Measurements from ENCODE around the gene STX8.

The STX8 gene

DNA sequence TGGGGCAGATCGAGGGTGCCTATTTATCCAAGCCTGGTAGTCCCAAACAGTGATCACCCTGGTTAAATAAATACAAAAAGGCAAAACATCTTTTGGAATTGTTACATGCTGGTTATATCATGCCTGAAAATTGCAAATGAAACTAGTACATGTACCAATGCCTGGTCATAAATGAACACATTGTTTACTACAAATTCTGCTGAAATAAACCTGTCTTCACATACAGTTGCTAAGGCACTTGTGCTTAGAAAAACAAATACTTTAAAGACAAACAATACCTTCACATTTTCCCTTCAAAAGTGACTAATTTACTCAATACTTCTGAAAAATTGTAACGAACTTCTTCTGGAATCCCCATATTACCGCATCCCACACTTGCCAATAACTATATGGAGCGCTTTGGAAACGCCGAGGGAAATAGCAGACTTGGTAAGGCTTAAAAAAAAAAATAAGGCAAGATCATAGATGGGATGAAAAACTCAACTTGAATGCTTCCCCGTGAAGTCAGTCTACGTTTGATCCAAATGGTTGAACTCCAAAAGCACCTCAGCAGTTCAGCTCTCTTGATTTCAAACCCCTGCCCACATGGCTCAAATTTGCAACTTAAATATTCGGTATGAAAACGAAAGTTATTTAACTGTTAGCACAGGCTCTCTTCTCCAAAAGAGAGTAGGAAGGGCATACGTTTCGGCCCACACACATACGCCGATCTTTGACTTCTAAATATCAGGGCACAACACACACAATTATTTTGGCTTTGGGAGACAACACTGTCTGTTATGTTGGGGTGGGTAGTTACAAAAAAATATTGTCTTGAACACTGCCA is 289.8 kb downstream of the STX8 start (continued):
- TF ChIP-seq ZNF248 (tag by site-specific recombination; IDR thresholded peaks at IDR 0.05) (no peak), ZNF501 (tag by site-specific recombination; IDR thresholded peaks at IDR 0.05) (no peak), ZBTB17 (tag by site-specific recombination; IDR thresholded peaks at IDR 0.05) (no peak)

DNA sequence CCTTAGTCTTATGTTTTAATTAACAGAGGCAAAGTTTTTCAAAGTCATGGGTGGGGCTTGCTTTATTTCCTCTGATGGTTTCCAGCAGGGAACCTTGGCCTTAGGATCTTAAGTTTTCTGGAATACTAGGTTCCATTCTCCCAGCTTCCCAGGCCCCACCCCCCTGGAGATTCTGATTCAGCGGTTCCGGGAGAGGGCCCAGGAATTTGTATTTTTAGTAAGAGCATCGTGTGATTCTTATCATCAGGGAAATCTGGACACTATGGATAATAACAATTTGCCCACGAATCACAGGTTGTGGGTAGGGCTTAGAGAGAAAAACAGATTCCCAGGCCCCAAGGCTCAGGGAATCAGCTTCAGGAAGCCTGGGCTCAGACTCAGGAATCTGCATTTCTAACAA is 290.7 kb downstream of the STX8 start:
- no peaks in the 10 kb centered on the region for H3K9me3 ChIP-seq (ENCODE audit: control insufficient read depth, insufficient read depth, low read depth, low read length)

GRCh38 chr17:9283909-9284308 is 291.7 kb downstream of the STX8 start:
- no peak overlapping the region for H3K27ac ChIP-seq (ENCODE audit: extremely low read depth, low read depth, low read length)
- no peak overlapping the region for H3K4me3 ChIP-seq (ENCODE audit: low read depth, low read length)
- H3K9me3 ChIP-seq (ENCODE audit: control insufficient read depth, insufficient read depth, low read depth, low read length) = no peaks in the 10 kb centered on the region
- ChIA-PET POLR2A (no interaction called here), CTCF (interaction anchor here (0.7 to 1.0 kb wide), 3 partner anchors 8 to 288 kb away, joined by 4 to 6 read pairs (median 4); no protein-coding TSS in a partner anchor)
- 0 out of 2 replicates have a peak, but pooled peaks cover 2% of the 10 kb centered on the region for H3K4me1 ChIP-seq (ENCODE audit: control insufficient read depth, insufficient read depth, low read length)
- H3K36me3 ChIP-seq (ENCODE audit: control insufficient read depth in 2 of 2, insufficient read depth in 1 of 2, low read length in 2 of 2) = no peaks in the 10 kb centered on the region
- TF ChIP-seq ZNF843 (tag by site-specific recombination; IDR thresholded peaks at IDR 0.05) = no peak
- TF ChIP-seq ZNF221 (tag by site-specific recombination; IDR thresholded peaks at IDR 0.05; ENCODE audit: borderline replicate concordance) = no peak
- TF ChIP-seq GFI1B (tag by site-specific recombination; IDR thresholded peaks at IDR 0.05) = no peak
- no peak for TF ChIP-seq ZNF777 (tag by site-specific recombination; IDR thresholded peaks at IDR 0.05; ENCODE audit: borderline replicate concordance)
- no peak for TF ChIP-seq ZNF658 (tag by site-specific recombination; IDR thresholded peaks at IDR 0.05)
- TF ChIP-seq, protein P1, sequence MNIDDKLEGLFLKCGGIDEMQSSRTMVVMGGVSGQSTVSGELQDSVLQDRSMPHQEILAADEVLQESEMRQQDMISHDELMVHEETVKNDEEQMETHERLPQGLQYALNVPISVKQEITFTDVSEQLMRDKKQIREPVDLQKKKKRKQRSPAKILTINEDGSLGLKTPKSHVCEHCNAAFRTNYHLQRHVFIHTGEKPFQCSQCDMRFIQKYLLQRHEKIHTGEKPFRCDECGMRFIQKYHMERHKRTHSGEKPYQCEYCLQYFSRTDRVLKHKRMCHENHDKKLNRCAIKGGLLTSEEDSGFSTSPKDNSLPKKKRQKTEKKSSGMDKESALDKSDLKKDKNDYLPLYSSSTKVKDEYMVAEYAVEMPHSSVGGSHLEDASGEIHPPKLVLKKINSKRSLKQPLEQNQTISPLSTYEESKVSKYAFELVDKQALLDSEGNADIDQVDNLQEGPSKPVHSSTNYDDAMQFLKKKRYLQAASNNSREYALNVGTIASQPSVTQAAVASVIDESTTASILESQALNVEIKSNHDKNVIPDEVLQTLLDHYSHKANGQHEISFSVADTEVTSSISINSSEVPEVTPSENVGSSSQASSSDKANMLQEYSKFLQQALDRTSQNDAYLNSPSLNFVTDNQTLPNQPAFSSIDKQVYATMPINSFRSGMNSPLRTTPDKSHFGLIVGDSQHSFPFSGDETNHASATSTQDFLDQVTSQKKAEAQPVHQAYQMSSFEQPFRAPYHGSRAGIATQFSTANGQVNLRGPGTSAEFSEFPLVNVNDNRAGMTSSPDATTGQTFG (tag by site-specific recombination; IDR thresholded peaks at IDR 0.05; ENCODE audit: borderline replicate concordance) = no peak
- TF ChIP-seq ZBTB49 (tag by site-specific recombination; IDR thresholded peaks at IDR 0.05; ENCODE audit: low read depth) = no peak
- no peak for TF ChIP-seq ZNF335 (tag by site-specific recombination; conservative IDR thresholded peaks at IDR 0.05)
- TF ChIP-seq ZNF624 (tag by site-specific recombination; IDR thresholded peaks at IDR 0.05) = no peak
- TF ChIP-seq ZFP3 (tag by site-specific recombination; IDR thresholded peaks at IDR 0.05; ENCODE audit: low read depth) = no peak
- TF ChIP-seq ZNF140 (tag by site-specific recombination; IDR thresholded peaks at IDR 0.05) = no peak
- TF ChIP-seq SP3 (tag by site-specific recombination; IDR thresholded peaks at IDR 0.05) = no peak
- TF ChIP-seq ZNF561 (tag by site-specific recombination; IDR thresholded peaks at IDR 0.05; ENCODE audit: borderline replicate concordance) = no peak
- no peak for TF ChIP-seq TSHZ1 (tag by site-specific recombination; IDR thresholded peaks at IDR 0.05; ENCODE audit: borderline replicate concordance)
- no peak for TF ChIP-seq ZNF513 (tag by site-specific recombination; IDR thresholded peaks at IDR 0.05)

More for the DNA sequence above, 290.7 kb downstream of the STX8 start:
- Histone ChIP-seq H3K4me3 (ENCODE audit: low read depth, low read length) (no peak overlapping the region), H3K4me1 (ENCODE audit: control insufficient read depth, insufficient read depth, low read length) (0 out of 2 replicates have a peak, but pooled peaks cover 2% of the 10 kb centered on the region), H3K27ac (ENCODE audit: extremely low read depth, low read depth, low read length) (no peak overlapping the region), H3K36me3 (ENCODE audit: control insufficient read depth in 2 of 2, insufficient read depth in 1 of 2, low read length in 2 of 2) (no peaks in the 10 kb centered on the region)
- CTCF ChIA-PET = interaction anchor here (0.6 kb wide), 1 partner anchor 292 kb away, joined by 3 read pairs; the partner anchor contains the start of gene CFAP52
- POLR2A ChIA-PET = no interaction called here
- peak; percentile 71 for TF ChIP-seq ZBTB20 (tag by site-specific recombination; IDR thresholded peaks at IDR 0.05)
- TF ChIP-seq, protein P2, sequence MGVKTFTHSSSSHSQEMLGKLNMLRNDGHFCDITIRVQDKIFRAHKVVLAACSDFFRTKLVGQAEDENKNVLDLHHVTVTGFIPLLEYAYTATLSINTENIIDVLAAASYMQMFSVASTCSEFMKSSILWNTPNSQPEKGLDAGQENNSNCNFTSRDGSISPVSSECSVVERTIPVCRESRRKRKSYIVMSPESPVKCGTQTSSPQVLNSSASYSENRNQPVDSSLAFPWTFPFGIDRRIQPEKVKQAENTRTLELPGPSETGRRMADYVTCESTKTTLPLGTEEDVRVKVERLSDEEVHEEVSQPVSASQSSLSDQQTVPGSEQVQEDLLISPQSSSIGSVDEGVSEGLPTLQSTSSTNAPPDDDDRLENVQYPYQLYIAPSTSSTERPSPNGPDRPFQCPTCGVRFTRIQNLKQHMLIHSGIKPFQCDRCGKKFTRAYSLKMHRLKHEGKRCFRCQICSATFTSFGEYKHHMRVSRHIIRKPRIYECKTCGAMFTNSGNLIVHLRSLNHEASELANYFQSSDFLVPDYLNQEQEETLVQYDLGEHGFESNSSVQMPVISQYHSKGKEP (tag by site-specific recombination; IDR thresholded peaks at IDR 0.05) = no peak

Measured in HEK293 (cell line).